H1 (cell line): ENCODE data around the gene IGFBP1. TPM values are rescaled to one million over a fixed set of nuclear protein-coding genes. Genes with fewer than 3 reads are reported as not detected.

Source experiments
- CTCF ChIA-PET: fragments of 300-600 bp; sonication (Branson Sonifier 250); formaldehyde crosslinking; loops from one replicate; lab custom pipeline; 2021; ENCODE audit not compliant: partially characterized antibody; lab: Charles Lee
- POLR2A ChIA-PET: fragments of 300-600 bp; sonication (Branson Sonifier 250); formaldehyde crosslinking; loops from one replicate; lab custom pipeline; 2021; ENCODE audit warnings: inconsistent platforms; ENCODE audit not compliant: partially characterized antibody; lab: Charles Lee
- DNase-seq, 2 experiments: peaks; one replicate each; pipeline versions ENCODE4 v3.0.0 to v3.0.0-alpha.2; 2010 to 2022; ENCODE audit warnings: low spot score in 2 of 2, low read depth in 1 of 2, mixed read lengths in 1 of 2
- FAIRE-seq: peaks from 2 replicates; lab custom pipeline; 2011; peaks lifted over from hg19 to GRCh38; lab: Jason Lieb, UNC
- H2AFZ ChIP-seq: 2 replicates; pipeline ENCODE4 v1.8.1; 2012; ENCODE audit warnings: low read length, inconsistent platforms
- H2AK5ac ChIP-seq: 2 replicates; pipeline ENCODE4 v1.6.1; 2013; ENCODE audit warnings: low read depth, low read length
- H2BK120ac ChIP-seq: replicated peaks from 2 replicates; pipeline ENCODE3; 2013; ENCODE audit warnings: low read depth, low read length, inconsistent platforms
- H2BK12ac ChIP-seq: 2 replicates; pipeline ENCODE4 v1.6.1; 2013; ENCODE audit warnings: low read depth, low read length
- H2BK15ac ChIP-seq: 2 replicates; pipeline ENCODE4 v1.6.1; 2013; ENCODE audit warnings: low read length
- H2BK20ac ChIP-seq: 2 replicates; pipeline ENCODE4 v1.6.1; 2013; ENCODE audit warnings: low read length
- H2BK5ac ChIP-seq: 2 replicates; pipeline ENCODE4 v1.6.1; 2013; ENCODE audit warnings: low read depth, low read length
- H3K14ac ChIP-seq: 2 replicates; pipeline ENCODE4 v1.6.1; 2013; ENCODE audit warnings: inconsistent platforms; ENCODE audit not compliant: insufficient read length
- H3K18ac ChIP-seq: 2 replicates; pipeline ENCODE4 v1.6.1; 2013; ENCODE audit warnings: low read length; ENCODE audit errors: extremely low read depth
- H3K23ac ChIP-seq: 2 replicates; pipeline ENCODE4 v1.6.1; 2013; ENCODE audit warnings: inconsistent platforms; ENCODE audit not compliant: insufficient read length
- H3K23me2 ChIP-seq: 2 replicates; pipeline ENCODE4 v1.6.1; 2013; ENCODE audit warnings: low read depth, low read length
- H3K27ac ChIP-seq: 2 replicates; pipeline ENCODE4 v1.6.1; 2011; ENCODE audit warnings: low read depth, low read length, inconsistent platforms
- H3K27me3 ChIP-seq, 4 experiments: replicated peaks in 1 of 4; 1 replicate in 1 of 4; 2 replicates in 3 of 4; pipeline versions ENCODE4 v1.6.1 to v1.8.1; 2011 to 2013; ENCODE audit warnings: low read length in 3 of 4, mild to moderate bottlenecking in 3 of 4, inconsistent platforms in 2 of 4, mixed read lengths in 2 of 4, moderate library complexity in 1 of 4; ENCODE audit not compliant: control insufficient read depth in 3 of 4, insufficient read depth in 3 of 4; ENCODE audit errors: extremely low read depth in 1 of 4
- H3K36me3 ChIP-seq, 4 experiments: 2 replicates each; pipeline versions ENCODE4 v1.6.1 to v1.8.1; 2011 to 2013; ENCODE audit warnings: mild to moderate bottlenecking in 4 of 4, low read length in 3 of 4, moderate library complexity in 2 of 4, control low read depth in 1 of 4, inconsistent platforms in 1 of 4; ENCODE audit not compliant: insufficient read depth in 4 of 4, control insufficient read depth in 2 of 4
- H3K4ac ChIP-seq: replicated peaks from 2 replicates; pipeline ENCODE3; 2013; ENCODE audit warnings: low read length, low read depth, mixed read lengths, inconsistent platforms; ENCODE audit not compliant: insufficient read length
- H3K4me1 ChIP-seq, 4 experiments: replicated peaks in 1 of 4; 1 replicate in 1 of 4; 2 replicates in 3 of 4; pipeline versions ENCODE4 v1.6.1 to v1.8.1; 2011 to 2013; ENCODE audit warnings: low read length in 3 of 4, inconsistent platforms in 2 of 4, mixed read lengths in 1 of 4; ENCODE audit not compliant: insufficient read depth in 4 of 4, control insufficient read depth in 3 of 4
- H3K4me2 ChIP-seq, 2 experiments: 2 replicates each; pipeline versions ENCODE4 v1.6.1 to v1.8.1; 2011 to 2013; ENCODE audit warnings: low read depth in 2 of 2, low read length in 2 of 2, control low read depth in 1 of 2, inconsistent platforms in 1 of 2, mild to moderate bottlenecking in 1 of 2; ENCODE audit not compliant: insufficient read depth in 1 of 2
- H3K4me3 ChIP-seq, 4 experiments: fragments of 200-600, 300-600 bp in 1 of 4; sonication (generic), shearing (Covaris generic), sonication (Bioruptor Twin) in 1 of 4; 2 replicates each; pipeline versions ENCODE4 v1.5.1 to v1.8.1; 2011 to 2016; ENCODE audit warnings: low read length in 4 of 4, low read depth in 3 of 4, control low read depth in 2 of 4, inconsistent platforms in 2 of 4, mild to moderate bottlenecking in 2 of 4, mixed read lengths in 1 of 4, moderate library complexity in 1 of 4; ENCODE audit not compliant: insufficient read depth in 2 of 4; ENCODE audit errors: extremely low read depth in 1 of 4
- H3K56ac ChIP-seq: replicated peaks from 2 replicates; pipeline ENCODE3; 2013; ENCODE audit warnings: low read depth, mild to moderate bottlenecking, mixed read lengths, low read length, inconsistent platforms; ENCODE audit not compliant: insufficient read length
- H3K79me1 ChIP-seq: 2 replicates; pipeline ENCODE4 v1.6.1; 2013; ENCODE audit warnings: low read depth, low read length, control low read depth
- H3K79me2 ChIP-seq, 2 experiments: 2 replicates each; pipeline versions ENCODE4 v1.6.1 to v1.8.1; 2012 to 2013; ENCODE audit warnings: low read length in 2 of 2, mild to moderate bottlenecking in 2 of 2, inconsistent platforms in 1 of 2; ENCODE audit not compliant: insufficient read depth in 2 of 2, control insufficient read depth in 1 of 2
- H3K9ac ChIP-seq, 4 experiments: replicated peaks in 1 of 4; 1 replicate in 1 of 4; 2 replicates in 3 of 4; pipeline versions ENCODE4 v1.6.1 to v1.8.1; 2011 to 2013; ENCODE audit warnings: low read depth in 3 of 4, low read length in 3 of 4, control low read depth in 2 of 4, mild to moderate bottlenecking in 2 of 4, moderate library complexity in 2 of 4, inconsistent platforms in 1 of 4; ENCODE audit errors: extremely low read depth in 1 of 4
- H3K9me3 ChIP-seq, 2 experiments: 2 replicates each; pipeline versions ENCODE4 v1.6.1 to v1.8.1; 2012 to 2013; ENCODE audit warnings: mild to moderate bottlenecking in 2 of 2, moderate library complexity in 2 of 2, control low read depth in 1 of 2, inconsistent platforms in 1 of 2, low read depth in 1 of 2, low read length in 1 of 2, mixed read lengths in 1 of 2; ENCODE audit not compliant: insufficient read depth in 2 of 2
- H4K20me1 ChIP-seq, 2 experiments: replicated peaks in 1 of 2; 2 replicates each; pipeline versions ENCODE3 to v1.8.1; 2011 to 2013; ENCODE audit warnings: inconsistent platforms in 2 of 2, low read length in 2 of 2, mild to moderate bottlenecking in 1 of 2; ENCODE audit not compliant: insufficient read depth in 2 of 2, control insufficient read depth in 1 of 2
- H4K5ac ChIP-seq: 2 replicates; pipeline ENCODE4 v1.6.1; 2013; ENCODE audit warnings: low read length, low read depth, mixed read lengths, inconsistent platforms; ENCODE audit not compliant: insufficient read length
- H4K8ac ChIP-seq: 2 replicates; pipeline ENCODE4 v1.8.0; 2013; ENCODE audit warnings: mild to moderate bottlenecking, moderate library complexity, low read length, inconsistent platforms; ENCODE audit not compliant: insufficient read depth; ENCODE audit errors: extremely low read depth
- H4K91ac ChIP-seq: replicated peaks from 2 replicates; pipeline ENCODE3; 2013; ENCODE audit warnings: low read length, mixed read lengths, inconsistent platforms; ENCODE audit not compliant: insufficient read length
- ASH2L ChIP-seq: fragments of 200-600, 300-600 bp; sonication (generic); IDR thresholded peaks from one replicate; pipeline ENCODE4 v1.7.1; 2017; ENCODE audit warnings: low read length
- BACH1 ChIP-seq: IDR thresholded peaks from 2 replicates; pipeline ENCODE4 v1.6.1; 2012; ENCODE audit warnings: low read length, improper control_type of control experiment
- CHD1 ChIP-seq: IDR thresholded peaks from 2 replicates; pipeline ENCODE4 v1.6.1; 2012; ENCODE audit warnings: low read depth, low read length, improper control_type of control experiment
- CREB1 ChIP-seq: IDR thresholded peaks from 2 replicates; pipeline ENCODE4 v1.6.1; 2012; ENCODE audit warnings: inconsistent platforms
- CTBP2 ChIP-seq: IDR thresholded peaks from 2 replicates; pipeline ENCODE4 v1.7.0; 2011; ENCODE audit warnings: borderline replicate concordance, mild to moderate bottlenecking, moderate library complexity, mixed read lengths, low read length; ENCODE audit not compliant: insufficient read depth, insufficient read length
- EP300 ChIP-seq, 2 experiments: IDR thresholded peaks; 1 replicate in 1 of 2; 2 replicates in 1 of 2; pipeline ENCODE4 v1.6.1; 2011 to 2012; ENCODE audit warnings: low read depth in 2 of 2, low read length in 2 of 2, mild to moderate bottlenecking in 2 of 2, borderline replicate concordance in 1 of 2, inconsistent platforms in 1 of 2, moderate library complexity in 1 of 2
- JUND ChIP-seq: IDR thresholded peaks from 2 replicates; pipeline ENCODE4 v1.6.1; 2011; ENCODE audit warnings: mild to moderate bottlenecking, improper control_type of control experiment, low read length
- POLR2AphosphoS5 ChIP-seq: IDR thresholded peaks from 2 replicates; pipeline ENCODE4 v1.6.1; 2011; ENCODE audit warnings: low read depth, low read length
- RFX5 ChIP-seq: IDR thresholded peaks from 2 replicates; pipeline ENCODE4 v1.6.1; 2011; ENCODE audit warnings: low read depth, low read length, improper control_type of control experiment, borderline replicate concordance
- SIX5 ChIP-seq: IDR thresholded peaks from 2 replicates; pipeline ENCODE4 v1.6.1; 2011; ENCODE audit warnings: mild to moderate bottlenecking, low read depth, low read length
- WGBS, 2 experiments: shearing (Covaris generic) in 1 of 2; methylation state at CpG; one replicate each; pipeline versions ENCODE4 v1.1.6 to v1.1.7; 2013 to 2015; ENCODE audit warnings: low lambda C conversion rate in 2 of 2, mixed read lengths in 2 of 2, inconsistent platforms in 1 of 2, low coverage in 1 of 2, missing lambda C conversion rate in 1 of 2; ENCODE audit not compliant: insufficient replicate concordance in 2 of 2, insufficient coverage in 1 of 2, insufficient read length in 1 of 2; ENCODE audit errors: extremely low coverage in 1 of 2, missing lambda C conversion rate in 1 of 2; 5-methylcytosine and 5-hydroxymethylcytosine counted together
- polyA plus RNA-seq, 7 experiments: library from polyadenylated mRNA; depleted of rRNA in 3 of 7; stranded (reverse) in 5 of 7; unstranded in 2 of 7; fragments of >200 nt in 5 of 7; fragments of 200-250 nt in 2 of 7; gene quantifications; 1 replicate in 5 of 7; 2 replicates in 1 of 7; 4 replicates in 1 of 7; pipeline versions ENCODE4 v1.2.1 to v1.2.3, GENCODE V29; 2011 to 2013; ENCODE audit warnings: missing spikeins in 2 of 7, mixed read lengths in 2 of 7
- total RNA-seq: library from RNA; stranded (reverse); fragmentation: NEBNext Ultra II Directional; extraction: Animal tissue kit (Norgen Biotek cat#: 25700); gene quantifications from 2 replicates; pipeline ENCODE4 v1.2.1, GENCODE V29; 2021
- TF ChIP-seq, protein P1 (sequence below): IDR thresholded peaks from 2 replicates; pipeline ENCODE4 v1.6.1; 2012; ENCODE audit warnings: inconsistent platforms
- TF ChIP-seq, protein P2 (sequence below): IDR thresholded peaks from 2 replicates; pipeline ENCODE4 v1.6.1; 2011; ENCODE audit warnings: low read depth, mild to moderate bottlenecking, low read length; ENCODE audit not compliant: insufficient read depth

IGFBP1 gene
- total and polyA plus RNA-seq, 2 of the 8 experiments (the other 6 are each of a cell fraction or from before 2014, with no cell fraction given): not detected

DNA sequence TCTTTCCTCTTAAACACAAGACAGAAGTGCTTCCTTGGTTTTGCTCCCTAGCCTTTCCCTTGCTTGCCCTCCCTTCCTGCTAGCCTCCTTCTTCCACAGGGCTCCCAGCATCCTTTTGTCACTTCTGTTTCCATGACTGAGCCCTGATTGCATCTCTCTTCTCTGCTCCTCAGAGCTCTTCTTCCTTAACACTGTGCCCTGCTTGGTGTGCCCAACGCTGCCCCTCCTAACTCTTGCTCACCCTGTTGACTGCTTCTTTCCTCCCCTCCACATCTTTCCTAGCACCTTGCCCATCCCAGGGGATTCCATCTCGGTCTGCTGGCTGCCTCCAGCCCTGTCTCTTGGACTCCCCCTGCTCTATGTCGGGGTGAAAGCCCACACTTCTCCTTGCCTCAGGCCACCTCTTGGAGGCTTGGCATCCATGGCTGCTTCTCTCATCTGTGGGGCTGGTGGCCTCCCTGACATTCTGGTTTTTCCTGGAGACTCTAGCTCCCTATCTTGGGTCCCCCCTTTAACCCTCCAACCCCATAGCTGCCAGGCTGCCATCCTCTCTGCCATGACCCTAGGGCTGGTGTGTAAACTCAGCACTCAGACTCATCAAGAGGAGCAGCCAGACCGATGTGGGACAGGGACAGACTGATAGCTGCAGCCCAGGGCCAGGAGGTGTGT lies 5.8 kb downstream of the IGFBP1 start:
- H3K9ac ChIP-seq: no peak overlapping the region
- H3K36me3 ChIP-seq: no peaks in the 10 kb centered on the region
- H3K18ac ChIP-seq: no peak overlapping the region
- no peak overlapping the region for H2BK120ac ChIP-seq
- no peaks in the 10 kb centered on the region for H3K79me1 ChIP-seq
- DNase-seq: no peak
- no peak overlapping the region for H3K14ac ChIP-seq
- H2BK5ac ChIP-seq: no peak overlapping the region
- no peak overlapping the region for H2BK12ac ChIP-seq
- H2BK15ac ChIP-seq: no peak overlapping the region
- H3K4me3 ChIP-seq: no peak overlapping the region
- peaks cover 10 to 18% (median 14%) of the 10 kb centered on the region in 4 experiments for H3K27me3 ChIP-seq
- no peaks in the 10 kb centered on the region for H3K9me3 ChIP-seq
- no peak overlapping the region for H2AFZ ChIP-seq
- ChIA-PET CTCF (interaction anchor here (0.7 to 3.1 kb wide), 7 partner anchors 8 to 457 kb away, joined by 3 to 20 read pairs (median 5); partner anchors contain the start of gene CCDC201), POLR2A (no interaction called here)
- H2BK20ac ChIP-seq: no peak overlapping the region
- no peak for FAIRE-seq
- H3K79me2 ChIP-seq: no peaks in the 10 kb centered on the region
- peak overlapping the region; percentile 15; the same call in 1 of the 2 replicates for H2AK5ac ChIP-seq
- H3K27ac ChIP-seq: no peak overlapping the region
- H3K4ac ChIP-seq: no peak overlapping the region
- no peak overlapping the region for H3K4me2 ChIP-seq
- H3K56ac ChIP-seq: no peak overlapping the region
- H3K23me2 ChIP-seq: peaks cover 2% of the 10 kb centered on the region; the same call in 1 of the 2 replicates
- WGBS, 2 experiments: 96% methylated on average over 4 of the region's 4 CpGs; no CpG with 5 or more reads in 1 of the 2 experiments
- no peak overlapping the region for H4K8ac ChIP-seq
- no peak overlapping the region for H4K91ac ChIP-seq
- peaks cover 0 to 6% (median 2%) of the 10 kb centered on the region in 4 experiments for H3K4me1 ChIP-seq
- H4K20me1 ChIP-seq: no peaks in the 10 kb centered on the region
- no peak overlapping the region for H4K5ac ChIP-seq
- H3K23ac ChIP-seq: no peak overlapping the region
- TF ChIP-seq CREB1 (no peak), ASH2L (no peak), POLR2AphosphoS5 (no peak), CTBP2 (no peak), EP300 (IDR thresholded peaks at IDR 0.05; ENCODE audit: borderline replicate concordance in 1 of 2, low read depth in 2 of 2, low read length in 2 of 2) (no peak), JUND (no peak), BACH1 (no peak), SIX5 (no peak), CHD1 (no peak), RFX5 (no peak)
- TF ChIP-seq, protein P1, sequence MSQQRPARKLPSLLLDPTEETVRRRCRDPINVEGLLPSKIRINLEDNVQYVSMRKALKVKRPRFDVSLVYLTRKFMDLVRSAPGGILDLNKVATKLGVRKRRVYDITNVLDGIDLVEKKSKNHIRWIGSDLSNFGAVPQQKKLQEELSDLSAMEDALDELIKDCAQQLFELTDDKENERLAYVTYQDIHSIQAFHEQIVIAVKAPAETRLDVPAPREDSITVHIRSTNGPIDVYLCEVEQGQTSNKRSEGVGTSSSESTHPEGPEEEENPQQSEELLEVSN: no peak
- TF ChIP-seq, protein P2, sequence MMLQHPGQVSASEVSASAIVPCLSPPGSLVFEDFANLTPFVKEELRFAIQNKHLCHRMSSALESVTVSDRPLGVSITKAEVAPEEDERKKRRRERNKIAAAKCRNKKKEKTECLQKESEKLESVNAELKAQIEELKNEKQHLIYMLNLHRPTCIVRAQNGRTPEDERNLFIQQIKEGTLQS: no peak
